Measurements from ENCODE around the gene REXO4.
"Not testable (repeated sequence)": the region's sequence is repeated elsewhere in the genome, so short reads cannot be mapped to it uniquely, and the experiment has no call there.

REXO4 gene

DNA sequence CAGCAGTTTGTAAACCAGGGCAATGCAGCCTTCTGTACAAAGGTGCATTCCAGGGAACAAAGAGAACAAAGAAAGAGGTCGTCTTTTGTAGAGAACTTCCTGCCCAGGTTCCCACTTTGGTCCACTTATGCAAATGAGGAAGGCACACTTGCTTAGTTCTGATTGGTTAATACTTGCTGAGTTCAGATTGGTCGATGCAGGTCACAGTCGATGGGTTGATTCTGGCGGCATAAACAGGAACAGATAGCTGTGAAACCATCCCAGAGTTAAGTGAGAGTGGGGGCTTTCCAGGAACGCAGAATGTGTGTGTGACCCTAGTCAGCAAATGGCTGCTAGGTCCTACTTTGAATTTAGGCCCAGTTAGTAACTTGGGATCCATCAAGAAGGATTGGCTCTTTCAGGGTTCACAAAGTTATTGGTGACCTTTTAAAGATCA lies 2.6 kb upstream of the REXO4 start:
- DNase-seq (ENCODE audit: low read depth) = no peak

DNA sequence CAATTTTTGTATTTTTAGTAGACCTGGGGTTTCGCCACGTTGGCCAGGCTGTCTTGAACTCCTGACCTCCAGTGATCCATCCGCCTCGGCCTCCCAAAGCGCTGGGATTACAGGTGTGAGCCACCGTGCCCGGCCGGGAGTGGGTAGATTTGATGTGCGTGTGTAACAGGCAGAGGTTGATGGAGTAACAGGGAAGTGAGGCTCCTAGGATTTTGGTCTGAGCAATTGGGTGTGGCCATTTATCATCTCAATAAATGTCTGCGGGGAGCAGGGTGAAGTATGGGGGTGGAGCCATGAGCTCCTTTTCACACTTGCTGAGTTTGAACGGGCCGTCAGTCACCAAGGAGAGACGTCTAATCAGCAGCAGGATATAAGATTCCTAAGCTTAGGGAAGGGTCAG lies 1.2 kb upstream of the REXO4 start:
- no peak for DNase-seq (ENCODE audit: low read depth)

DNA sequence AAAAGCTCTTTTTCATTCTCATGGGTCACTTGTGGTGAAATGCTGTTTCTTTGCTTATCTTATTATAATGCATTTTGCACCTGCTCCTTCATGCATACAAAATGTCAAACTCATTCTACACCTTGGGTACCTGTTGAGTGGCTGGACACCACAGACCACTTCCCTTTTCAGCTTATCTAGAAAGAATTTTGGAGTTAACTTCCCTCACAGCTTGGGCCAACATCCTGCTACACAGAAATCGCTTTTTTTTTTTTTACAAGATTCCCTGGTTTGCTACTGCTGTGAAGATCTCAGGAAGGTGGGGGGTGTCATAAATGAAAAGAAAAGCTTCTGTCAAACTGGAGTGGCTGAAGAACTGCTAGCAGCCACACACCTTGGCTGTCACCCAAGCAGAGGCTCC lies 2.6 kb downstream of the REXO4 start:
- DNase-seq (ENCODE audit: low read depth) = no peak

DNA sequence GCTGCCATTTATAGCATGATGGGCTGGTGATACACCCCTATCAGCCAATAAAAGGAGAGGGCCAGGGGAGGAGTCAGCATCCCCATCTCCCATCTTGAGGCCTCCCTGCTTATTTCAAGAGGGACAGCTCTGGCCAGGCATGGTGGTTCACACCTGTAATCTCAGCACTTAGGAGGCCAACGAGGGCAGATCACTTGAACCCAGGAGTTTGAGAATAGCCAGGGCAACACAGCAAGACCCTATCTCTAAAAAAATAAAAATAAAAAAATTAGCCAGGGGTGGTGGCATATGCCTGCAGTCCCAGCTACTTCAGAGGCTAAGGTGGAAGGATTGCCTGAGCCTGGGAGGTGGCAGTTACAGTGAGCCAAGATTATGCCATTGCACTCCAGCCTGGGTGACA lies 9.8 kb downstream of the REXO4 start:
- DNase-seq (ENCODE audit: low read depth) = no peak

GRCh38 chr9:133406480-133407307 lies 11.1 kb downstream of the REXO4 start:
- peak; percentile 70 for DNase-seq (ENCODE audit: low read depth)

- no peak for DNase-seq (ENCODE audit: low read depth)
Measured at GRCh38 chr9:133405508-133406438, 12.0 kb downstream of the REXO4 start.

GRCh38 chr9:133404454-133405002 lies 13.3 kb downstream of the REXO4 start:
- DNase-seq (ENCODE audit: low read depth) = no peak

GRCh38 chr9:133403766-133404453 lies 13.9 kb downstream of the REXO4 start:
- peak; percentile 49 for DNase-seq (ENCODE audit: low read depth)

DNA sequence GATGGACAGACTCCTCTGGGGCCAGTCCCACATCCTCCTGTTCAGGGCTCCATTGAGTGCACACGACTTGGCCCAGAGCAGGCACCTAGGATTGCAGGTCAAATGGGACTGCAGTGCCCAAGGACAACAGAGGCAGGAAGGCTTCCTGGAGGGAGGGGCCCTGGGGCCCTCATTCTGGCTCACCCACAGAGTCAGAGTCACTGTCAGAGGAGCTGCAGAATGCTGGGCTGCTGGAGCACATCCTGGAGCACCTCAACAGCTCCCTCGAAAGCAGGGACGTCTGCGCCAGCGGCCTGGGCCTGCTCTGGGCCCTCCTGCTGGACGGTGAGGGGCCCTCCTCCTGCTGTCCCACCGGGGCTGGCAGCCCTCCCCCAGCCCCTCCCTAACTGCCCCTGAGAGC lies 15.1 kb downstream of the REXO4 start:
- no peak for DNase-seq (ENCODE audit: low read depth)

DNA sequence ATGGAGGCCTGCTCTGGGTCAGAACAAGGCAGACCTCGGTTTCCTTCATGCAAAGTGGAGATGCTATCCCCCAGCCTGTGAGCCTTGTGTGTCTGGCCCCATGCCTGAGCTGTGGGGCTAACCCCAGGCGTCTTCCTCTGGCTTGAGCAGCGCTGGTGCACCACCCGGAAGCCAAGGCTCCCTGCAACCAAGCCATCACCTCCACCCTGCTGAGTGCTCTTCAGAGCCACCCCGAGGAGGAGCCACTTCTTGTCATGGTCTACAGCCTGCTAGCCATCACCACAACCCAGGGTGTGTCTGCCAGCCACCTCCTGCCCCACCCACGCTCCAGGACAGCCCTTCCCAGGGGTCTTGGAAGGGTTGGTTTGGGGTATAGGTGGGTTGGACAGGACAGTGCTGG lies 16.2 kb downstream of the REXO4 start:
- no peak for DNase-seq (ENCODE audit: low read depth)

- no peak for DNase-seq (ENCODE audit: low read depth)
Measured at GRCh38 chr9:133400292-133400691, 17.5 kb downstream of the REXO4 start.

- no peak for DNase-seq (ENCODE audit: low read depth)
Measured at GRCh38 chr9:133397895-133398294, 19.9 kb downstream of the REXO4 start.

GRCh38 chr9:133397370-133397769 lies 20.4 kb downstream of the REXO4 start:
- no peak for DNase-seq (ENCODE audit: low read depth)

DNA sequence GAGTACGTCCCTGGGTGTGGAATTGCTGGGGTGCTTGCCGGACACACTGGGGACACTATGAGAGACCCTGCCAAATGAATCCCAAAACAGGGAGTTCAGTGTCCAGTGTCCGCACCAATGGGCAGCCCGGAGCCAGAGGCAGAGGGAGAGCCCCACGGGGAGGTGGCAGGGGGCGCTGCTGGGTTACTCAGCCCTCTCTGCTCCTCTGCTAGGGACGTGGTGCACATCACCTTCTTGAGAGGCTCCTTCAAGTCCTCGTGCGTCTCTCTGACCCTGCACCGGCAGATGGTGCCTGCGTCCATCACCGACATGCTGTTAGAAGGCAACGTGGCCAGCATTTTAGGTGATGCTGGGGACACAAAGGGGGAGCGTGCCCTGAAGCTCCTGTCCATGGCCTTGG lies 20.9 kb downstream of the REXO4 start:
- no peak for DNase-seq (ENCODE audit: low read depth)

DNA sequence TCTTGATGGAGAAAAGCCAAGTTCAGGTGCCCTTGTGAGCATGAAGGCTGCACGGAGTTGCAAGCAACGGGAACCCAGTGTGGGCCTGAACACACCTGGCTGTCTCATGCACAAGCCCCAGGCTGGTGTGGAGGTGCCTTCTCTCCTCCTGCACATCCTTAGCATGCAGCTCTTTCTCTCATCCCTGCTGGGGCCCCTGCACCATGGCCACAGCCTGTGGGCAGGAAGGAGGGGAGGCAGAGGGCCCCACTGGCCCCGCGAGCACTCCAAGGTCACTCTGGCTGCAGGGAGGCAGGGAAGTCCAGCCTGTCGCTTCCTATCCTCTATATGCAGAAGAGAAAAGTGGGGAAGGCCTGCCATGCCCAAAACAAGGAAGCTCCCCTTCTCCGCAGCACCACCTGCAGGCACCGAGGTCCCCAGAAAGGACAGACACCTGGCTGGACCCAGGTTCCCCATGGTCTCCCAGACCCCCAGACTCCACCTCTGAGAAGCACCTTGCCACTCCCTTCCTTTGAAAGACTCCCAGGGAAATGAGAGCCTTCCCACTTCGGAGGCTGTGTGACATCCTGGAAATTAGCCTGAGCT lies 23.0 kb downstream of the REXO4 start:
- DNase-seq (ENCODE audit: low read depth) = no peak

DNA sequence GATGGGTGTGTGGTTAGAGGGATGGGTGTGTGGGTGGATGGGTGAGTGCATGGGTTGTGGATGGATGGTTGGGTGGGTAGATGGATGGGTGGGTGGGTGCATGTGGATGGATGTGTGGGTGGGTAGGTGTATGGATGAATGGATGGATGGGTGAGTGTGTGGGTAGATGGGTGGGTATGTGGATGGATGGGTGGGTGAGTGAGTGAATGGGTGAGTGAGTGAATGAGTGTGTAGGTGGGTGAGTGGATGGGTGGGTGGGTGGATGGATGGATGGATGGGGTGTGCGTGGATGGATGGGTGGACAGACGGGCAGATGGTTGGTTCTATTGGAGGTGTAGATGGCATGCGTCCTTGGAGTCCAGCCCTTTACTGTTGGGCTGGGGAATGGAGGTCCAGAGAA lies 24.4 kb downstream of the REXO4 start:
- DNase-seq (ENCODE audit: low read depth) = no peak

GRCh38 chr9:133392308-133392707 lies 25.5 kb downstream of the REXO4 start:
- DNase-seq (ENCODE audit: low read depth) = not testable (repeated sequence)

DNA sequence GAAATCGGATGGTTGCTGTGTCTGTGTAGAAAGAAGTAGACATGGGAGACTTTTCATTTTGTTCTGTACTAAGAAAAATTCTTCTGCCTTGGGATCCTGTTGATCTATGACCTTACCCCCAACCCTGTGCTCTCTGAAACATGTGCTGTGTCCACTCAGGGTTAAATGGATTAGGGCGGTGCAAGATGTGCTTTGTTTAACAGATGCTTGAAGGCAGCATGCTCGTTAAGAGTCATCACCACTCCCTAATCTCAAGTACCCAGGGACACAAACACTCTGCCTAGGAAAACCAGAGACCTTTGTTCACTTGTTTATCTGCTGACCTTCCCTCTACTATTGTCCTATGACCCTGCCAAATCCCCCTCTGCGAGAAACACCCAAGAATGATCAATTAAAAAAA lies 26.4 kb downstream of the REXO4 start:
- not testable (repeated sequence) for DNase-seq (ENCODE audit: low read depth)

DNA sequence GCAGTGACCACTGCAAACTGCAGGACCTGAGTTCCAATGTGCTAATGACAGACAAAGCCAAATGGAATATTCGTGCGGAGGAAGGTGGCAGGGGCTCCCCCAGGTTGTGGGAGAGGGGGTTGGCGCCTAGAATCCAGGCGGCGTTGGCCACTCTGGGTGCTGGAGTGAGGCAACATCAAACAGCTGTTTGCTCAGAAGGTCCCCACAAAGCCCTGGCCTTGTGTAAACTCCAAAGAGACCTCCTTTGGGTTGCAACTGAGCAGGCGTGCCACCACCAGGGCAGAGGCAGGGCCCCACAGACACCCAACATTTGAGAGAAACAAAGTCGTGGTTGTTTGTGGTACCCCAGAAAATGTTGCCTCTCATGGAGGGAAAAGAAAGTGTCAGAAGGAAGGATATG lies 27.1 kb downstream of the REXO4 start:
- DNase-seq (ENCODE audit: low read depth) = no peak

- no peak for DNase-seq (ENCODE audit: low read depth)
Measured at GRCh38 chr9:133389562-133389961, 28.2 kb downstream of the REXO4 start.

DNA sequence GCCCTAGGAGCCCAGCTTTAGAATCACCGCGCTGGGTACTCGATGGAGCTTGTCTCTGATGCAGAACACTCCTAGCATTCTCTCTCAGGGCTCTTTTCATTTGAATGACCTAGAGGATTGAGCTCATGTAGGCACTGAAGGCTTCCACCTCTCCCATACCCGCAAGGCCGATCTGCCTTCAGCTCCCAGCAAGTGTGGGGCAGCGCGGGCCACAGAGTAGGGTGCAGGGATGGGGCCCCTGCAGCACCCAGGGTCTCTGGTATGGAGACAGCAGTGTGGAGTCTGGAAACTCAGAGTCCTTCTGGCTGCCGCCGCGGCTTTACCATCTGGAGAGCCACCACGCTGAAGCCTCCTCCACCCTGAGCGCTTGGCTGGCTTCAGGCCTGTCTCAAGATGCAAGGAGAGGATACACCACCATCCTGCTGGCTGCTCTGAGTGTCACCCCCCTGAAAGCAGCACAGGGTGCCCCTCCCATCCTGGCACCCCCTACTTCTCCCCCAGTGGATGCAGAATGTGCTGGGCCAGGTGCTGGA lies 28.7 kb downstream of the REXO4 start:
- no peak for DNase-seq (ENCODE audit: low read depth)

DNA sequence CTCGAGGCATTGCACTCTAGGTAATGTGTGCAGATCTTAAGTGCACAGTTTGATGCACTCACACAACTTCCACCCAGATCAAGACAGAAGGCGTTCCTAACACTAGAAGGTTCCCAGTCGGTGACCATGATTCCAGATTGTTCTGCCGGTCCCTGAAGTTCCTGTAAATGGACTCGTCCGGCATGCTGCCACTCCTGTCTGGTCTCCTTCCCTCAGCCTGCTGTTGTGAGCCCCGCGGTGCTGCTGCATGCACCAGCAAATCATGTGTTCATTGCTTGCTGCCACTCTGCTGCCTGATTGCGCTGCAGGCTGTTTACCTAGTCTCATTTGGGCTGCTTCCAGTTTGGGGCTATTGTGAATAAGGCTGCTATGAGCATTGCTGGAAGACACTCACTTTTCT lies 30.1 kb downstream of the REXO4 start:
- no peak for DNase-seq (ENCODE audit: low read depth)

Measured in stimulated activated CD4-positive, alpha-beta T cell treated with anti-CD3 and anti-CD28 coated beads, Interleukin-2, amount 100 ng/mL, for 4 hours (primary cell).